HepG2 (cell line): Measurements from ENCODE around the gene SOAT2.

ENCODE experiments used
- ATF3 ChIP-seq: sonication (generic); formaldehyde crosslinking; IDR thresholded peaks from 2 replicates; pipeline ENCODE4 v1.4.0; 2020; ENCODE audit warnings: missing genetic modification reagents
- DDIT3 ChIP-seq: sonication (generic); formaldehyde crosslinking; IDR thresholded peaks from 2 replicates; pipeline ENCODE4 v1.4.0; 2020; ENCODE audit warnings: mild to moderate bottlenecking, missing genetic modification reagents
- DRAP1 ChIP-seq: IDR thresholded peaks from 2 replicates; pipeline ENCODE4 v1.6.1; 2016; ENCODE audit warnings: missing genetic modification reagents, missing compliant biosample characterization
- EZH2 ChIP-seq: conservative IDR thresholded peaks from 2 replicates; pipeline ENCODE4 v1.6.1; 2012; ENCODE audit warnings: mild to moderate bottlenecking, low read depth, low read length, moderate library complexity
- MAFK ChIP-seq, 2 experiments: IDR thresholded peaks in 1 of 2; conservative IDR thresholded peaks in 1 of 2; 2 replicates each; pipeline ENCODE4 v1.6.1; 2011; ENCODE audit warnings: improper control_type of control experiment in 2 of 2, low read length in 2 of 2
- UBTF ChIP-seq: sonication (generic); formaldehyde crosslinking; IDR thresholded peaks from 2 replicates; pipeline ENCODE4 v1.4.0; 2020; ENCODE audit warnings: mild to moderate bottlenecking, missing genetic modification reagents
- YY1 ChIP-seq: IDR thresholded peaks from 2 replicates; pipeline ENCODE4 v1.6.1; 2011; ENCODE audit warnings: low read length, low read depth, moderate library complexity, mild to moderate bottlenecking; ENCODE audit not compliant: insufficient read depth, insufficient replicate concordance
- ZBTB7A ChIP-seq: sonication (generic); formaldehyde crosslinking; IDR thresholded peaks from 2 replicates; pipeline ENCODE4 v1.8.0; 2022; ENCODE audit warnings: mild to moderate bottlenecking, missing genetic modification reagents
- ZNF142 ChIP-seq: sonication (generic); formaldehyde crosslinking; IDR thresholded peaks from 2 replicates; pipeline ENCODE4 v1.4.0; 2020; ENCODE audit warnings: missing genetic modification reagents
- ZNF768 ChIP-seq: sonication (generic); formaldehyde crosslinking; IDR thresholded peaks from 2 replicates; pipeline ENCODE4 v1.4.0; 2020; ENCODE audit warnings: missing genetic modification reagents

- no peak for TF ChIP-seq EZH2
- no peak for TF ChIP-seq DDIT3
- no peak for TF ChIP-seq ZNF142
- no peak for TF ChIP-seq DRAP1 (CRISPR knock-in tag)
- TF ChIP-seq ZBTB7A (CRISPR knock-in tag), result peak; percentile 64; the same call in 1 of the 2 replicates
- no peak for TF ChIP-seq ATF3 (CRISPR knock-in tag)
- TF ChIP-seq ZNF768 (CRISPR knock-in tag), result peak; percentile 21; the same call in 1 of the 2 replicates
- peak; percentile 58 for TF ChIP-seq UBTF (CRISPR knock-in tag)
- TF ChIP-seq MAFK (conservative IDR thresholded peaks at IDR 0.05 in 1 of 2, IDR thresholded peaks at IDR 0.05 in 1 of 2; ENCODE audit: low read length in 2 of 2), result no peak
- TF ChIP-seq YY1, result no peak
Measured at GRCh38 chr12:53097564-53098353, 5.5 kb upstream of the SOAT2 start, which contains the start of gene IGFBP6.
